Natural killer cell (primary cell): ENCODE measurements around the gene FRMD4A. TPM values are rescaled to one million over a fixed set of nuclear protein-coding genes. Genes with fewer than 3 reads are reported as not detected.
A peak's percentile ranks its signal among the peaks of the same experiment; 100 is the strongest.

Experiments used
- ATAC-seq, 3 donors: fragments of 150-1000 bp in 2 of 3; fragments of 200-7000 bp in 1 of 3; cut with Tn5 transposase; 1 replicate in 1 of 3; 2 replicates in 2 of 3; pipeline ENCODE4 v1.10.0; 2021; ENCODE audit warnings: mild to moderate bottlenecking in 2 of 3, moderate library complexity in 2 of 3
- DNase-seq, 2 donors: peaks; one replicate each; pipeline versions ENCODE4 v3.0.0 to v3.0.0-alpha.2; 2013 to 2021; ENCODE audit warnings: mixed read lengths in 1 of 2
- H3K27ac ChIP-seq: one replicate; pipeline ENCODE4 v1.5.1; 2013; ENCODE audit warnings: mild to moderate bottlenecking, low read length
- H3K27me3 ChIP-seq: one replicate; pipeline ENCODE4 v1.6.1; 2013; ENCODE audit warnings: low read length; ENCODE audit not compliant: control insufficient read depth, insufficient read depth
- H3K36me3 ChIP-seq: one replicate; pipeline ENCODE4 v1.6.1; 2013; ENCODE audit warnings: low read length; ENCODE audit not compliant: control insufficient read depth, insufficient read depth
- H3K4me1 ChIP-seq: one replicate; pipeline ENCODE4 v1.6.1; 2013; ENCODE audit warnings: low read length; ENCODE audit not compliant: control insufficient read depth, insufficient read depth
- H3K4me3 ChIP-seq: one replicate; pipeline ENCODE4 v1.5.1; 2013; ENCODE audit warnings: low read length
- H3K9me3 ChIP-seq: one replicate; pipeline ENCODE4 v1.6.1; 2013; ENCODE audit warnings: low read length; ENCODE audit not compliant: control insufficient read depth, insufficient read depth
- H3K27ac Mint-ChIP-seq, 2 donors: one replicate each; pipeline ENCODE4 v1.8.0; 2022; ENCODE audit warnings: mild to moderate bottlenecking in 2 of 2, mixed read lengths in 2 of 2, moderate library complexity in 1 of 2
- H3K27me3 Mint-ChIP-seq, 2 donors: one replicate each; pipeline ENCODE4 v1.8.0; 2022; ENCODE audit warnings: low read depth in 2 of 2, mixed read lengths in 2 of 2
- H3K36me3 Mint-ChIP-seq: one replicate; pipeline ENCODE4 v1.8.0; 2022; ENCODE audit warnings: mixed read lengths
- H3K4me1 Mint-ChIP-seq, 2 donors: one replicate each; pipeline ENCODE4 v1.8.0; 2022; ENCODE audit warnings: mixed read lengths in 2 of 2
- H3K4me3 Mint-ChIP-seq: one replicate; pipeline ENCODE4 v1.8.0; 2022; ENCODE audit warnings: mild to moderate bottlenecking, moderate library complexity, mixed read lengths
- H3K9me3 Mint-ChIP-seq, 2 donors: one replicate each; pipeline ENCODE4 v1.8.0; 2022; ENCODE audit warnings: mixed read lengths in 2 of 2
- CTCF ChIP-seq: fragments of 200-600 bp; IDR thresholded peaks from one replicate; pipeline ENCODE4 v1.8.0; 2022; ENCODE audit warnings: antibody characterized with exemption
- WGBS: methylation state at CpG from one replicate; pipeline ENCODE4 v1.1.7; 2013; ENCODE audit warnings: missing lambda C conversion rate; ENCODE audit not compliant: insufficient coverage; 5-methylcytosine and 5-hydroxymethylcytosine counted together
- intact Hi-C: fragments of 100-400 bp; cut with micrococcal nuclease; formaldehyde crosslinking; loops from one replicate; pipeline ENCODE4 v1.14.2; 2022
- total RNA-seq, 4 donors: library from RNA; stranded (reverse); fragments of 120-200 nt in 1 of 4; gene quantifications; one replicate each; pipeline versions ENCODE4 v1.2.3 to v1.2.4, GENCODE V29; 2013 to 2022

FRMD4A gene
- total RNA-seq, 3 donors from 2014 or later (not counting 1 experiment from before 2014, with no cell fraction given) = 0.36 to 0.38 TPM; not detected in 1

GRCh38 chr10:13822490-13822889 is 508.2 kb downstream of the FRMD4A start:
- peaks cover 16% of the 10 kb centered on the region for H3K4me1 ChIP-seq
- TF ChIP-seq CTCF = no peak
- no peaks in the 10 kb centered on the region for H3K9me3 Mint-ChIP-seq
- peaks cover 21 to 26% of the 10 kb centered on the region in 2 donors for H3K4me1 Mint-ChIP-seq
- ATAC-seq = no peak
- no peak overlapping the region for H3K27ac ChIP-seq
- H3K27me3 Mint-ChIP-seq = peaks cover 30 to 50% of the 10 kb centered on the region in 2 donors
- no peaks in the 10 kb centered on the region for H3K36me3 Mint-ChIP-seq
- H3K27me3 ChIP-seq = no peaks in the 10 kb centered on the region
- DNase-seq = no peak
- H3K9me3 ChIP-seq = no peaks in the 10 kb centered on the region
- intact Hi-C loops = no loop called here
- no peak overlapping the region for H3K4me3 Mint-ChIP-seq
- 86% methylated on average over 3 of the region's 3 CpGs for WGBS
- no peak overlapping the region for H3K27ac Mint-ChIP-seq
- H3K36me3 ChIP-seq = no peaks in the 10 kb centered on the region
- no peak overlapping the region for H3K4me3 ChIP-seq

- Histone ChIP-seq H3K36me3 (no peaks in the 10 kb centered on the region), H3K27me3 (no peaks in the 10 kb centered on the region), H3K9me3 (no peaks in the 10 kb centered on the region), H3K4me1 (peaks cover 16% of the 10 kb centered on the region), H3K4me3 (no peak overlapping the region), H3K27ac (no peak overlapping the region)
- intact Hi-C loops = no loop called here
- H3K4me3 Mint-ChIP-seq = no peak overlapping the region
- peaks cover 21 to 26% of the 10 kb centered on the region in 2 donors for H3K4me1 Mint-ChIP-seq
- no peak for DNase-seq
- H3K27ac Mint-ChIP-seq = peak overlapping the region in 1 of 2 donors; percentile 39
- peaks cover 30 to 43% of the 10 kb centered on the region in 2 donors for H3K27me3 Mint-ChIP-seq
- 19% methylated on average over 9 of the region's 9 CpGs for WGBS
- no peak for ATAC-seq
- H3K36me3 Mint-ChIP-seq = no peaks in the 10 kb centered on the region
- TF ChIP-seq CTCF = no peak
- no peaks in the 10 kb centered on the region for H3K9me3 Mint-ChIP-seq
Measured at GRCh38 chr10:13820964-13821337, 509.8 kb downstream of the FRMD4A start.

- H3K4me1 Mint-ChIP-seq = peaks cover 21 to 26% of the 10 kb centered on the region in 2 donors
- peak overlapping the region; percentile 45 for H3K4me3 Mint-ChIP-seq
- no peaks in the 10 kb centered on the region for H3K27me3 ChIP-seq
- DNase-seq = peak in 1 of 2 donors; percentile 38
- WGBS = 71% methylated on average over 19 of the region's 19 CpGs
- peaks cover 16% of the 10 kb centered on the region for H3K4me1 ChIP-seq
- ATAC-seq = peak; percentile 73 to 91 (median 74)
- no peaks in the 10 kb centered on the region for H3K9me3 Mint-ChIP-seq
- no peak overlapping the region for H3K27ac ChIP-seq
- H3K27me3 Mint-ChIP-seq = peaks cover 30 to 45% of the 10 kb centered on the region in 2 donors
- no peak for TF ChIP-seq CTCF
- H3K9me3 ChIP-seq = no peaks in the 10 kb centered on the region
- no peaks in the 10 kb centered on the region for H3K36me3 Mint-ChIP-seq
- intact Hi-C loops = no loop called here
- H3K4me3 ChIP-seq = no peak overlapping the region
- H3K36me3 ChIP-seq = no peaks in the 10 kb centered on the region
- peak overlapping the region; percentile 37 to 49 for H3K27ac Mint-ChIP-seq
Measured at GRCh38 chr10:13820119-13820963, 510.4 kb downstream of the FRMD4A start.
